Fibroblast of mammary gland (primary cell): ENCODE results near the gene NMT1.

ENCODE experiments used
- DNase-seq: peaks from one replicate; pipeline ENCODE4 v3.0.0-alpha.2; 2010; ENCODE audit warnings: low read depth
- H3K4me3 ChIP-seq: 2 replicates; pipeline ENCODE4 v1.5.1; 2011; ENCODE audit warnings: low read depth, mild to moderate bottlenecking, low read length, moderate library complexity; ENCODE audit not compliant: control insufficient read depth
- TF ChIP-seq, protein P1 (sequence below): conservative IDR thresholded peaks from 2 replicates; pipeline ENCODE4 v1.5.1; 2011; ENCODE audit warnings: low read depth, low read length, inconsistent platforms; ENCODE audit not compliant: control insufficient read depth, insufficient read depth

NMT1 gene

DNA sequence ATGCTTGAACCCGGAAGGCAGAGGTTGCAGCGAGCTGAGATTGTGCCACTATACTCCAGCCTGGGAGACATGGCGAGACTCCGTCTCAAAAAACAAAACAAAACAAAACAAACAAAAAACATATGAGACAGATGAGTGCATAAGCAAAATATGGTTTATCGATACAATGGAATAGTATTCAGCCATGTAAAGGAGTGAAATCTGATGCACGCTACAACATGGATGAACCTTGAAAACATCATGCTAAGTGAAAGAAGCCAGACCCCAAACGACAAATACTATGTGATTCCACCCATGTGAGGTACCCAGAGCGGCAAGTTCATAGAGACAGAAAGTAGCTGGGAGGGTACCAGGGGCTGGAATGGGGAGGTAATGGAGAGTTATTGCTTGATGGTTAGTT, 64.4 kb downstream of the NMT1 start:
- TF ChIP-seq, protein P1, sequence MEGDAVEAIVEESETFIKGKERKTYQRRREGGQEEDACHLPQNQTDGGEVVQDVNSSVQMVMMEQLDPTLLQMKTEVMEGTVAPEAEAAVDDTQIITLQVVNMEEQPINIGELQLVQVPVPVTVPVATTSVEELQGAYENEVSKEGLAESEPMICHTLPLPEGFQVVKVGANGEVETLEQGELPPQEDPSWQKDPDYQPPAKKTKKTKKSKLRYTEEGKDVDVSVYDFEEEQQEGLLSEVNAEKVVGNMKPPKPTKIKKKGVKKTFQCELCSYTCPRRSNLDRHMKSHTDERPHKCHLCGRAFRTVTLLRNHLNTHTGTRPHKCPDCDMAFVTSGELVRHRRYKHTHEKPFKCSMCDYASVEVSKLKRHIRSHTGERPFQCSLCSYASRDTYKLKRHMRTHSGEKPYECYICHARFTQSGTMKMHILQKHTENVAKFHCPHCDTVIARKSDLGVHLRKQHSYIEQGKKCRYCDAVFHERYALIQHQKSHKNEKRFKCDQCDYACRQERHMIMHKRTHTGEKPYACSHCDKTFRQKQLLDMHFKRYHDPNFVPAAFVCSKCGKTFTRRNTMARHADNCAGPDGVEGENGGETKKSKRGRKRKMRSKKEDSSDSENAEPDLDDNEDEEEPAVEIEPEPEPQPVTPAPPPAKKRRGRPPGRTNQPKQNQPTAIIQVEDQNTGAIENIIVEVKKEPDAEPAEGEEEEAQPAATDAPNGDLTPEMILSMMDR: no peak
- no peak for DNase-seq
- no peak overlapping the region for H3K4me3 ChIP-seq

- TF ChIP-seq, protein P1: no peak
- H3K4me3 ChIP-seq: no peak overlapping the region
- no peak for DNase-seq
Observed at GRCh38 chr17:45127207-45127547, 66.1 kb downstream of the NMT1 start.

- H3K4me3 ChIP-seq: no peak overlapping the region
- no peak for DNase-seq
- TF ChIP-seq, protein P1: no peak
Observed at GRCh38 chr17:45127548-45128300, 66.6 kb downstream of the NMT1 start.

GRCh38 chr17:45128331-45128730, 67.2 kb downstream of the NMT1 start:
- TF ChIP-seq, protein P1: no peak
- no peak for DNase-seq
- no peak overlapping the region for H3K4me3 ChIP-seq

DNA sequence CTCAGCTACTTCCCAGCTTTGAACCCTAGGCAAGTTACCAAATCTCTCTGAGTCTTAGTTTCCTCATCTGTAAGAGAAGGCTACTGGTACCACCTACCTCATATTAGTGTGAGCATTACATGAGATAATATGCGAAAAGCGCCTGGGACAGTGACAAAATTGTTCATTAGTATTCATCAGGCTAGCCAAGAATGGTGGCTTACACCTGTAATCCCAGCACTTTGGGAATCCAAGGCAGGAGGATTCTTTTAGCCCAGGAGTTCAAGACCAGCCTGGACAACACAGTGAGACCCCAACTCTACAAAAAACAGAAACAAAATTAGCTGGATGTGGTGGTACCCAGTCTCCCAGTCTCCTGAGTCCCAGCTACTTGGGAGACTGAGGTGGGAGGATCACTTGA, 67.9 kb downstream of the NMT1 start:
- TF ChIP-seq, protein P1: no peak
- DNase-seq: no peak
- H3K4me3 ChIP-seq: no peak overlapping the region

- no peak for DNase-seq
- TF ChIP-seq, protein P1: no peak
- no peak overlapping the region for H3K4me3 ChIP-seq
Observed at GRCh38 chr17:45129426-45129939, 68.4 kb downstream of the NMT1 start.
